HCT116 (cell line): ENCODE results near the gene TEDDM1. TPM values are rescaled to one million over a fixed set of nuclear protein-coding genes. Genes with fewer than 3 reads are reported as not detected.

ENCODE experiments used
- ATAC-seq: fragments of 200-7000 bp; cut with Tn5 transposase; 2 replicates; pipeline ENCODE4 v1.9.1; 2020; ENCODE audit warnings: mild to moderate bottlenecking, moderate library complexity
- BruUV-seq: library from RNA; stranded (reverse); fragments of 400-500 nt; replicated peaks from 2 replicates; lab custom pipeline; 2021; lab: Mats Ljungman, UMichigan
- CTCF ChIA-PET: fragments of 300-600 bp; sonication (Branson Sonifier 250); formaldehyde crosslinking; loops from one replicate; lab custom pipeline; 2021; ENCODE audit warnings: antibody characterized with exemption; lab: Charles Lee
- POLR2A ChIA-PET: fragments of 300-600, 350-600 bp; sonication (Branson Sonifier 250); formaldehyde crosslinking; loops from one replicate; lab custom pipeline; 2021; ENCODE audit warnings: antibody characterized with exemption; lab: Charles Lee
- RAD21 ChIA-PET, 2 experiments: fragments of 300-600 bp; sonication (Branson Sonifier 250); formaldehyde crosslinking; loops; one replicate each; lab custom pipeline; 2023; ENCODE audit warnings: low total read pairs in 2 of 2; ENCODE audit not compliant: uncharacterized antibody in 2 of 2, unreplicated experiment in 2 of 2, low non-redundant PET in 1 of 2; lab: Charles Lee
- DNase-seq: peaks from one replicate; pipeline ENCODE4 v3.0.0-alpha.2; 2010; ENCODE audit warnings: low read depth, low spot score
- H2AFZ ChIP-seq: fragments of 200-600 bp; shearing (Covaris generic), sonication (generic); 2 replicates; pipeline ENCODE4 v1.6.1; 2017; ENCODE audit warnings: low read depth, mixed run types, mixed read lengths, antibody characterized with exemption, low read length; ENCODE audit not compliant: poor library complexity, severe bottlenecking
- H3K27ac ChIP-seq: 2 replicates; pipeline ENCODE4 v1.5.1; 2012; ENCODE audit warnings: low read depth, low read length
- H3K27me3 ChIP-seq: fragments of 200-600 bp; sonication (generic); 2 replicates; pipeline ENCODE4 v1.6.1; 2016; ENCODE audit warnings: mixed run types, low read length, mixed read lengths; ENCODE audit not compliant: insufficient read depth
- H3K36me3 ChIP-seq, 2 experiments: fragments of 200-500 bp in 1 of 2; fragments of 200-600 bp in 1 of 2; sonication (Bioruptor generic) in 1 of 2; sonication (generic) in 1 of 2; 2 replicates each; pipeline versions ENCODE4 v1.5.1 to v1.6.1; 2014 to 2016; ENCODE audit warnings: low read length in 2 of 2, inconsistent platforms in 1 of 2, mixed read lengths in 1 of 2, mixed run types in 1 of 2; ENCODE audit not compliant: insufficient read depth in 2 of 2, control insufficient read depth in 1 of 2
- H3K4me1 ChIP-seq, 2 experiments: fragments of 200-600 bp in 1 of 2; sonication (generic) in 1 of 2; 2 replicates each; pipeline versions ENCODE4 v1.5.1 to v1.6.1; 2012 to 2017; ENCODE audit warnings: low read length in 2 of 2, inconsistent platforms in 1 of 2, mild to moderate bottlenecking in 1 of 2, mixed read lengths in 1 of 2, mixed run types in 1 of 2, moderate library complexity in 1 of 2; ENCODE audit not compliant: insufficient read depth in 2 of 2, control insufficient read depth in 1 of 2
- H3K4me2 ChIP-seq: fragments of 200-600 bp; sonication (generic); 2 replicates; pipeline ENCODE4 v1.6.1; 2017; ENCODE audit warnings: mixed run types, low read length, mixed read lengths
- H3K4me3 ChIP-seq, 2 experiments: fragments of 200-600 bp in 1 of 2; sonication (generic) in 1 of 2; replicated peaks in 1 of 2; 2 replicates each; pipeline ENCODE4 v1.5.1; 2011 to 2016; ENCODE audit warnings: low read length in 2 of 2, control low read depth in 1 of 2, low read depth in 1 of 2, mild to moderate bottlenecking in 1 of 2, mixed read lengths in 1 of 2, mixed run types in 1 of 2
- H3K79me2 ChIP-seq: fragments of 200-600 bp; sonication (generic); 2 replicates; pipeline ENCODE4 v1.6.1; 2017; ENCODE audit warnings: mild to moderate bottlenecking, mixed run types, low read length, moderate library complexity, mixed read lengths; ENCODE audit not compliant: insufficient read depth
- H3K9ac ChIP-seq: fragments of 200-600 bp; sonication (generic); 2 replicates; pipeline ENCODE4 v1.6.1; 2016; ENCODE audit warnings: low read length, mixed read lengths
- H3K9me2 ChIP-seq: fragments of 200-600 bp; sonication (generic), shearing (Covaris generic); 2 replicates; pipeline ENCODE4 v1.6.1; 2017; ENCODE audit warnings: mixed run types, mild to moderate bottlenecking, moderate library complexity; ENCODE audit not compliant: insufficient read depth
- H3K9me3 ChIP-seq, 2 experiments: fragments of 200-500 bp in 1 of 2; fragments of 200-600 bp in 1 of 2; sonication (Bioruptor generic) in 1 of 2; sonication (generic) in 1 of 2; 2 replicates each; pipeline ENCODE4 v1.6.1; 2014 to 2017; ENCODE audit warnings: low read length in 2 of 2, mixed read lengths in 2 of 2, inconsistent platforms in 1 of 2, low read depth in 1 of 2, mild to moderate bottlenecking in 1 of 2, mixed run types in 1 of 2, moderate library complexity in 1 of 2; ENCODE audit not compliant: control insufficient read depth in 1 of 2, insufficient read depth in 1 of 2
- H4K20me1 ChIP-seq: fragments of 200-600 bp; sonication (generic), shearing (Covaris generic); 2 replicates; pipeline ENCODE4 v1.6.1; 2017; ENCODE audit warnings: mixed run types, mild to moderate bottlenecking, moderate library complexity; ENCODE audit not compliant: insufficient read depth
- EGR1 ChIP-seq: IDR thresholded peaks from 2 replicates; pipeline ENCODE4 v1.6.1; 2012; ENCODE audit warnings: low read depth
- EZH2 ChIP-seq: fragments of 200-600 bp; sonication (generic); IDR thresholded peaks from 2 replicates; pipeline ENCODE4 v1.6.1; 2017; ENCODE audit warnings: antibody characterized with exemption, mixed run types
- JUND ChIP-seq: IDR thresholded peaks from 2 replicates; pipeline ENCODE4 v1.6.1; 2012
- POLR2AphosphoS5 ChIP-seq: IDR thresholded peaks from 2 replicates; pipeline ENCODE4 v1.6.1; 2011; ENCODE audit warnings: mild to moderate bottlenecking, low read depth, low read length, moderate library complexity
- SIN3A ChIP-seq: IDR thresholded peaks from 2 replicates; pipeline ENCODE4 v1.6.1; 2012; ENCODE audit warnings: low read depth
- SRF ChIP-seq: IDR thresholded peaks from 2 replicates; pipeline ENCODE4 v1.6.1; 2012; ENCODE audit warnings: low read depth
- TCF7L2 ChIP-seq: IDR thresholded peaks from 2 replicates; pipeline ENCODE4 v1.7.0; 2011; ENCODE audit warnings: borderline replicate concordance, inconsistent platforms; ENCODE audit not compliant: insufficient read depth, insufficient read length; ENCODE audit errors: extremely low read depth
- intact Hi-C: fragments of 100-400 bp; cut with micrococcal nuclease; formaldehyde crosslinking; loops from 2 replicates; pipeline ENCODE4 v1.10.0; 2022
- total RNA-seq: library from RNA; stranded (reverse); gene quantifications from one replicate; pipeline ENCODE4 v1.2.1, GENCODE V29; 2021; ENCODE audit not compliant: unreplicated experiment
- TF ChIP-seq, protein P1 (sequence below): IDR thresholded peaks from 2 replicates; pipeline ENCODE4 v1.6.1; 2012
- TF ChIP-seq, protein P2 (sequence below): IDR thresholded peaks from 2 replicates; pipeline ENCODE4 v1.6.1; 2012; ENCODE audit warnings: low read depth

The TEDDM1 gene
- total RNA-seq, 1 experiment from 2014 or later, result not detected

DNA sequence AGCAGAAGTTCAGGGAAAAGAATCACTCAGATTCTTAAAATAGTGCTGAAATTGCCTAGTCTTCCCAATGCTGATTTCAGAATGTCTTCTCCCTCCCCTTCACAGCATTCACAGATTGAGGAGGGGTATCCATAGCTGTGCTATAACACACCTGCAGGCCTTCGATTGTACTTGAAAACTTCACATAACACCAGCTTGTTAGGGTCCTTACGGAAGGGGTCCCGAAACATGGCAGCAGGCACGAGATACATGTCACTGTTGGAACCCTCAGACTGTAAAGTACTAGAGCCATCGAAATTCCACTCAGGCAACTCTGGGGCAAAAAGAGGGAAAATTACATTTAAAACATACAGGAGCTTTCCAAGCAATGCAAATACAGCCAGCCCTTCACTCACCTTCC, 13.5 kb downstream of the TEDDM1 start (continued):
- TF ChIP-seq SRF (no peak), JUND (no peak), SIN3A (no peak)
- TF ChIP-seq, protein P1, sequence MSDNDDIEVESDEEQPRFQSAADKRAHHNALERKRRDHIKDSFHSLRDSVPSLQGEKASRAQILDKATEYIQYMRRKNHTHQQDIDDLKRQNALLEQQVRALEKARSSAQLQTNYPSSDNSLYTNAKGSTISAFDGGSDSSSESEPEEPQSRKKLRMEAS, result no peak

DNA sequence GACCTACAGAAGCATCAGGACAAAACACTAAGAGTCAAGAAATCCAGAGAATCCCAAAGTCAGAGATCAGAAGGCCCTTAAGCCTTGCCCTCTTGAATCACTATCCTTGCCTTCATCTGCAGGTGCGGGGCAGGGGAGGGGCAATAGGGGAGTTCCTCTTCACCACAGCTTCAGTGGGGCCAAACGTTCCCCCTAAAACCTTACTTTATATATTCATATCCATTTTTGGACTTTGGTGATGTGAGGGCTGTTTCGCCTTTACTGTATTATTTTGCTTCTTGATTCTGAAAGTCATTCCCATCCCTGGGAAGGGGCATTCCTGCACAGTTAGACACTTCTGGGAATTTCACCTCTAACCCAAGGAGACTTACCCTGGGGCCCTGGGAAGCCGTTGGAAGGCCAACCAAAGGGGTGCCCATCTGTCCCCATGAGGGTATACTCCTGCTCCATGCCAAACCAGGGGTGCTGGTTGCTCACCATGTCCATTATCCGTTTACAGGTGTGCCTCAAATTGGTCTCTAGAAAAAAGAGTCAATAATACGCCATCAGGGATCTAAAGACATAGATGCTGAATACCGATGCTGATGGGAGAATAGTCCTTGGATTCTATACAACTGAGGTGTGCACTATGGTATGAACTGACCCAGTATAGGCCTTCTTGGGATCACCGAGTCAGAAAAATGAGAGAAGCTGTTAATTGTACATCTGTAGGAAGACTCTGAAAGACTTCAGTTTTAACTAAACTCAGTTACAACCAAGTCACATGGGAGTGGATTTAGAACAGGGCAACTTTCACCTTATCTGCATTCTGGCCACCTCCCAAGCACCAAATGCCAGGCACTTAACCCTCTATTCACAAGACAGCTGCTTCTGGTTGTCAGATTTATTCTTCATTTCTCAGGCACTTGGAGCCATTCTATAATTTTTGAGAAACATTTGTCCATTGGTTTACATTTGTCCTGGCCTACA, 14.3 kb downstream of the TEDDM1 start:
- Histone ChIP-seq H3K9ac (no peak overlapping the region), H3K79me2 (peaks cover 42% of the 10 kb centered on the region), H3K4me1 (peaks cover 8 to 10% of the 10 kb centered on the region in 2 experiments; a peak in 3 of 4 replicates), H3K4me2 (no peak overlapping the region), H3K4me3 (no peak overlapping the region), H3K9me3 (no peaks in the 10 kb centered on the region), H4K20me1 (peaks cover 5% of the 10 kb centered on the region; the same call in 1 of the 2 replicates), H3K27ac (no peak overlapping the region), H3K9me2 (no peaks in the 10 kb centered on the region), H2AFZ (no peak overlapping the region), H3K36me3 (peaks cover 48 to 54% of the 10 kb centered on the region in 2 experiments), H3K27me3 (no peaks in the 10 kb centered on the region)
- RAD21 ChIA-PET, result no interaction called here
- CTCF ChIA-PET, result no interaction called here
- intact Hi-C loops, result no loop called here
- POLR2A ChIA-PET, result no interaction called here
- no peak for ATAC-seq
- TF ChIP-seq POLR2AphosphoS5 (no peak), SIN3A (no peak), EZH2 (no peak), EGR1 (no peak), TCF7L2 (no peak)
- TF ChIP-seq, protein P2, sequence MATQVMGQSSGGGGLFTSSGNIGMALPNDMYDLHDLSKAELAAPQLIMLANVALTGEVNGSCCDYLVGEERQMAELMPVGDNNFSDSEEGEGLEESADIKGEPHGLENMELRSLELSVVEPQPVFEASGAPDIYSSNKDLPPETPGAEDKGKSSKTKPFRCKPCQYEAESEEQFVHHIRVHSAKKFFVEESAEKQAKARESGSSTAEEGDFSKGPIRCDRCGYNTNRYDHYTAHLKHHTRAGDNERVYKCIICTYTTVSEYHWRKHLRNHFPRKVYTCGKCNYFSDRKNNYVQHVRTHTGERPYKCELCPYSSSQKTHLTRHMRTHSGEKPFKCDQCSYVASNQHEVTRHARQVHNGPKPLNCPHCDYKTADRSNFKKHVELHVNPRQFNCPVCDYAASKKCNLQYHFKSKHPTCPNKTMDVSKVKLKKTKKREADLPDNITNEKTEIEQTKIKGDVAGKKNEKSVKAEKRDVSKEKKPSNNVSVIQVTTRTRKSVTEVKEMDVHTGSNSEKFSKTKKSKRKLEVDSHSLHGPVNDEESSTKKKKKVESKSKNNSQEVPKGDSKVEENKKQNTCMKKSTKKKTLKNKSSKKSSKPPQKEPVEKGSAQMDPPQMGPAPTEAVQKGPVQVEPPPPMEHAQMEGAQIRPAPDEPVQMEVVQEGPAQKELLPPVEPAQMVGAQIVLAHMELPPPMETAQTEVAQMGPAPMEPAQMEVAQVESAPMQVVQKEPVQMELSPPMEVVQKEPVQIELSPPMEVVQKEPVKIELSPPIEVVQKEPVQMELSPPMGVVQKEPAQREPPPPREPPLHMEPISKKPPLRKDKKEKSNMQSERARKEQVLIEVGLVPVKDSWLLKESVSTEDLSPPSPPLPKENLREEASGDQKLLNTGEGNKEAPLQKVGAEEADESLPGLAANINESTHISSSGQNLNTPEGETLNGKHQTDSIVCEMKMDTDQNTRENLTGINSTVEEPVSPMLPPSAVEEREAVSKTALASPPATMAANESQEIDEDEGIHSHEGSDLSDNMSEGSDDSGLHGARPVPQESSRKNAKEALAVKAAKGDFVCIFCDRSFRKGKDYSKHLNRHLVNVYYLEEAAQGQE, result no peak
- TF ChIP-seq, protein P1, result no peak
- no peak for DNase-seq
- no TSS peak for BruUV-seq
